ENCODE measurements around the gene FGF18. TPM values are rescaled to one million over a fixed set of nuclear protein-coding genes. Genes with fewer than 3 reads are reported as not detected.
A peak's percentile ranks its signal among the peaks of the same experiment; 100 is the strongest.

The FGF18 gene
- polyA plus RNA-seq, 1 experiment, result not detected

DNA sequence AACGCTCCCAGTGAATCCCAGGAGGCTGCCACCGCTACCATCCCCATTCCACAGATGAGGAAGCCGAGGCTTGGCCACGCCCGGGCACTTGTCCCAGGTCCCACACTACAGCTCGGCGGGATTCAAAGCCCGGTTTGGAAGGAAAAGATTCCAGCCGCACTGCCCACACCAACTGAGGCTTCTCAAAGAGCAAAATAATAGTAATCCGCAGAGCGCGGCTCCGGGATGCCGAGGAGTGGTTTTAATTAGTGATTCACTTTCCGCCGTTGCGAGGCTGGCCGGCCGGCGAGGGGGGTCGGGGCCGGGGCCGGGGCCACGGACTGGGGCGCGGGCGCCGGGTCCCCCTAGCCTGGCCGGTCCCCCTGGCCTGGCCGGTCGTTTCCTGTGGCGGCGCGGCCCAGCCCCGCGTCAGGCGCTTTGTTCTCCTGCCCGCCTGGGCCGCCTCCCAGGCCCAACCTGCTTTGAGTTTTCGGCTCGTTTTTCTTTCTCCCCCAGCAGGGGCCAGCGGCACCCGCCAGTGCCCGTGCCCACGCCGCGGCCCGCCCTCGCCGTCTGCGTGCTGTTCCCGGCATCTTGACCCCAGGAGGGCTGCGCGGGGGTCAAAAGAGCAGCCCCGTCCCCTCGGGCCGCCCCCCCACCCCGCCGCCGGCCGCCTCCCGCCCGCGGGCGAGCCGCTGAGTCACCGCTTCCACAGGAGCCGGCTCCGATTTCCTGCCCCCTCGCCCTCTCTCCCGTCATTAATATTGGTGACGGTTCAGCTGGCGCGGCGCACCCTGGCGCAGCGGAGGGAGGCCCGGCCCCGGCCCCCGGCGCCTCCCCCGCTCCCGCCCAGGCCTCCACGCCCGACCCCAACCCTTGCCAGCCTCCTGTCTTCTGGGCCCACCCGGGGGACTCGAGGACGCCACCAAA lies 31.2 kb downstream of the FGF18 start:
- POLR2A ChIA-PET, result no interaction called here
- Histone ChIP-seq H3K4me3 (ENCODE audit: low read depth, low read length) (peak overlapping the region; percentile 48), H3K36me3 (ENCODE audit: control insufficient read depth, insufficient read depth, low read length) (no peaks in the 10 kb centered on the region), H3K27me3 (ENCODE audit: control insufficient read depth, insufficient read depth, low read length) (no peaks in the 10 kb centered on the region; the same call in 1 of the 2 replicates)
- no peak for TF ChIP-seq CTCF (IDR thresholded peaks at IDR 0.05; ENCODE audit: insufficient read depth, low read depth, low read length)
- DNase-seq (ENCODE audit: low read depth), result peak; percentile 23
- CTCF ChIA-PET, result interaction anchor here (0.6 to 1.2 kb wide), 2 partner anchors 29 to 31 kb away, joined by 3 read pairs; partner anchors contain the start of gene FGF18

DNA sequence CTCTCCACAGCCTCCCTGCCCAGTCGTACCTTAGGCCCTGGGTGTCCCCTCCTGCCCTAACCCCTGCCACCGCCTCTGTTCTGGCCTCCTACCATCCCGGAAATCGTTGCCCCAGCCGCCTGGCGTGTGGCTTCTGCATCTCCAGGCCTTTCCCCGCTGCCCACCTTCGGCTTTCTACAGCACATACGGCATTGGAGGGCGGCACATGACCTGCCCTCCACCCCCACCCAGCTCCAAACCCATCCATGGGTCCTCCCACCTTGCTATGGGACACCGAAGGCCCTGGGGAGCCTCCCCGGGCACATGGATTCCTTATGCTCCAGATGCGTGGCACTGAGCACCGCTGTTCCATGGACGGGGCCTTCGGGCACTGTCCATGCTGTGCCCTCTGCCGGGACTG lies 32.0 kb downstream of the FGF18 start:
- CTCF ChIA-PET, result no interaction called here
- H3K27me3 ChIP-seq (ENCODE audit: control insufficient read depth, insufficient read depth, low read length), result no peaks in the 10 kb centered on the region; the same call in none of the 2 replicates
- H3K36me3 ChIP-seq (ENCODE audit: control insufficient read depth, insufficient read depth, low read length), result no peaks in the 10 kb centered on the region
- H3K4me3 ChIP-seq (ENCODE audit: low read depth, low read length), result no peak overlapping the region
- no peak for DNase-seq (ENCODE audit: low read depth)
- POLR2A ChIA-PET, result no interaction called here
- no peak for TF ChIP-seq CTCF (IDR thresholded peaks at IDR 0.05; ENCODE audit: insufficient read depth, low read depth, low read length)

GRCh38 chr5:171453056-171453725 lies 33.7 kb downstream of the FGF18 start:
- CTCF ChIA-PET, result interaction anchor here (1.2 kb wide), 1 partner anchor 26 kb away, joined by 3 read pairs; no protein-coding TSS in a partner anchor
- no peak for TF ChIP-seq CTCF (IDR thresholded peaks at IDR 0.05; ENCODE audit: insufficient read depth, low read depth, low read length)
- no peaks in the 10 kb centered on the region for H3K36me3 ChIP-seq (ENCODE audit: control insufficient read depth, insufficient read depth, low read length)
- no peaks in the 10 kb centered on the region; the same call in none of the 2 replicates for H3K27me3 ChIP-seq (ENCODE audit: control insufficient read depth, insufficient read depth, low read length)
- H3K4me3 ChIP-seq (ENCODE audit: low read depth, low read length), result no peak overlapping the region
- POLR2A ChIA-PET, result no interaction called here
- DNase-seq (ENCODE audit: low read depth), result no peak

DNA sequence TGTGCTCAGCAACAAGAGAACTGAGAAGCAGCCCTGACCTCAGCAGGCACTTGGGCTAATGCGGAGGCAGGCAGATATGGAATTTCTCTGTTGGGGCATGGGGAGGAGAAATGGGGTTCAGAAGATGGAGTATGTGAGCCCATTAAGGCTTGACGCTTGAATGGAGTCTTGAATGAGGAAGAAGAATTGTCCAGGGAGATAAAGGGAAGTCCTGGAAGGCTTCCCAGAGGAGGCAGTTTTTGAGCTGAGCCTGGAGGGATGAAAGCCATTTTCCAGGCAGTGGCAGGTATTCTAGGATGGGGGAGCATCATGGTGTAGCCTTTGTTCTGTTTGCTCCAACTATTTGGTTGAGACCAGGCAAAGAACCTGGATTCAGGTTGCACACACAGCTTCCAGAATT lies 34.5 kb downstream of the FGF18 start:
- no peaks in the 10 kb centered on the region for H3K36me3 ChIP-seq (ENCODE audit: control insufficient read depth, insufficient read depth, low read length)
- no peak overlapping the region for H3K4me3 ChIP-seq (ENCODE audit: low read depth, low read length)
- no peak for TF ChIP-seq CTCF (IDR thresholded peaks at IDR 0.05; ENCODE audit: insufficient read depth, low read depth, low read length)
- POLR2A ChIA-PET, result no interaction called here
- CTCF ChIA-PET, result interaction anchor here (1.0 to 1.2 kb wide), 2 partner anchors 9 to 25 kb away, joined by 3 read pairs; no protein-coding TSS in a partner anchor
- DNase-seq (ENCODE audit: low read depth), result no peak
- no peaks in the 10 kb centered on the region; the same call in none of the 2 replicates for H3K27me3 ChIP-seq (ENCODE audit: control insufficient read depth, insufficient read depth, low read length)

GRCh38 chr5:171454549-171454948 lies 35.1 kb downstream of the FGF18 start:
- DNase-seq (ENCODE audit: low read depth), result no peak
- TF ChIP-seq CTCF (IDR thresholded peaks at IDR 0.05; ENCODE audit: insufficient read depth, low read depth, low read length), result no peak
- CTCF ChIA-PET, result interaction anchor here (1.0 kb wide), 1 partner anchor 9 kb away, joined by 3 read pairs; no protein-coding TSS in a partner anchor
- H3K36me3 ChIP-seq (ENCODE audit: control insufficient read depth, insufficient read depth, low read length), result no peaks in the 10 kb centered on the region
- H3K4me3 ChIP-seq (ENCODE audit: low read depth, low read length), result no peak overlapping the region
- POLR2A ChIA-PET, result no interaction called here
- H3K27me3 ChIP-seq (ENCODE audit: control insufficient read depth, insufficient read depth, low read length), result no peaks in the 10 kb centered on the region; the same call in none of the 2 replicates
